Ectodermal cell (in vitro differentiated cells): ENCODE measurements around the gene CDK8.

Experiments
- H3K27ac ChIP-seq: 2 replicates; pipeline ENCODE4 v1.7.0; 2013; ENCODE audit warnings: mild to moderate bottlenecking, low read depth, low read length; ENCODE audit not compliant: insufficient read depth, poor library complexity, severe bottlenecking
- H3K27me3 ChIP-seq: 2 replicates; pipeline ENCODE4 v1.7.0; 2013; ENCODE audit warnings: mild to moderate bottlenecking, low read length; ENCODE audit not compliant: insufficient read depth, control insufficient read depth, poor library complexity, severe bottlenecking
- H3K36me3 ChIP-seq: one replicate; pipeline ENCODE4 v1.7.0; 2013; ENCODE audit warnings: low read length; ENCODE audit not compliant: control insufficient read depth, insufficient read depth
- H3K4me1 ChIP-seq: one replicate; pipeline ENCODE4 v1.7.0; 2013; ENCODE audit warnings: low read length; ENCODE audit not compliant: control insufficient read depth, insufficient read depth
- H3K4me3 ChIP-seq: 2 replicates; pipeline ENCODE4 v1.7.0; 2013; ENCODE audit warnings: low read depth, low read length, control low read depth; ENCODE audit not compliant: insufficient read depth
- H3K9me3 ChIP-seq: 2 replicates; pipeline ENCODE4 v1.7.0; 2013; ENCODE audit warnings: mild to moderate bottlenecking, low read length, moderate library complexity; ENCODE audit not compliant: control insufficient read depth
- WGBS, 2 experiments: methylation state at CpG; one replicate each; pipeline ENCODE4 v1.1.7; 2013; ENCODE audit warnings: missing lambda C conversion rate in 2 of 2; 5-methylcytosine and 5-hydroxymethylcytosine counted together

CDK8 gene

GRCh38 chr13:26448032-26448431 is 194.1 kb downstream of the CDK8 start:
- no peak overlapping the region for H3K4me3 ChIP-seq
- H3K4me1 ChIP-seq, result no peaks in the 10 kb centered on the region
- H3K27me3 ChIP-seq, result no peaks in the 10 kb centered on the region
- no peaks in the 10 kb centered on the region for H3K36me3 ChIP-seq
- 85 to 87% methylated on average over 2 of the region's 2 CpGs for WGBS, 2 experiments
- H3K27ac ChIP-seq, result no peak overlapping the region
- H3K9me3 ChIP-seq, result no peaks in the 10 kb centered on the region

DNA sequence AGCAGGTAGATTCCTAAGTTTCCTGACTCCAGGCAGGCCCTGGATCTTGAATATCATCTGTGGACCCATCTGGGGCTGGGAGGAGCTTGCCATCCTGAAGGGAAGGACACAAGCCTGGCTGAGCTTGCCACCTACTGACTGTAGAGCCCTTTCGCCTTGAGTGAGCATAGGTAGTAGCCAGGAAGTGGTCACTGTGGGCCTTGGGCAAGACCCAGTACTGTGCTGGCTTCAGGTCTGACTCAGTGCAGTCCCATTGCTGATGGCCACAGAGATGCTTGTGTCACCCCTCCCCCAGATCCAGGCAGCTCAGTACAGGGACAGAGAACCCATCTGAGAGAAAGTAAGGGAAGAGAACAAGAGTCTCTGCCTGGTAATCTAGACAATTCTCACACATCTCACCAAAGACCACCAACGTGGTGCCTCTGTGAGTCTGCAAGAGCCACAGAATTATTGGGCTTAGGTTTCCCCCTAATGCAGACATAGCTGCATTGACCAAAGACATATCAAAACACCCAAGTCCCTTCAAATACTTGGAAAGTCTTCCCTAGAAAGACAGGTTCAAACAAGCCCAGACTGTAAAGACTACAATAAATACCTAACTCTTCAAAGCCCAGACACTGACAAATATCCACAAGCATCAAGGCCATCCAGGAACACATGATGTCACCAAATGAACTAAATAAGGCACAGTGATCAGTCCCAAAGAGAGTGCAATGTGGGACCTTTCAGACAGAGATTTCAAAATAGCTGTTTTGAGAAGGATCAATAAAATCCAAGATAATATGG is 195.3 kb downstream of the CDK8 start:
- no peaks in the 10 kb centered on the region for H3K36me3 ChIP-seq
- WGBS, 2 experiments, result 88 to 90% methylated on average over 2 of the region's 2 CpGs
- no peaks in the 10 kb centered on the region for H3K4me1 ChIP-seq

More for the DNA sequence above, 195.3 kb downstream of the CDK8 start:
- H3K4me3 ChIP-seq, result no peak overlapping the region
- no peak overlapping the region for H3K27ac ChIP-seq
- no peaks in the 10 kb centered on the region for H3K27me3 ChIP-seq
- no peaks in the 10 kb centered on the region for H3K9me3 ChIP-seq
